ENCODE data around the gene DDHD1. TPM values are rescaled to one million over a fixed set of nuclear protein-coding genes. Genes with fewer than 3 reads are reported as not detected.
"Not testable (repeated sequence)": the region's sequence is repeated elsewhere in the genome, so short reads cannot be mapped to it uniquely, and the experiment has no call there.

DDHD1 gene
- total RNA-seq, 1 donor from 2014 or later = 5.3 TPM

- no peak for TF ChIP-seq CTCF (IDR thresholded peaks at IDR 0.05; ENCODE audit: insufficient read depth, low read length, severe bottlenecking)
- no peak for FAIRE-seq
- Histone ChIP-seq H3K4me3 (ENCODE audit: low read depth, low read length) (no peak overlapping the region), H3K27me3 (ENCODE audit: control insufficient read depth, insufficient read depth, low read length) (no peaks in the 10 kb centered on the region), H3K36me3 (ENCODE audit: control insufficient read depth, insufficient read depth, low read length) (no peaks in the 10 kb centered on the region)
- no peak for DNase-seq (ENCODE audit: low read depth)
Measured at GRCh38 chr14:53108292-53109104, 44.6 kb downstream of the DDHD1 start.

GRCh38 chr14:53106768-53107167 is 46.4 kb downstream of the DDHD1 start:
- FAIRE-seq = no peak
- no peak for DNase-seq (ENCODE audit: low read depth)
- H3K4me3 ChIP-seq (ENCODE audit: low read depth, low read length) = no peak overlapping the region
- no peaks in the 10 kb centered on the region for H3K27me3 ChIP-seq (ENCODE audit: control insufficient read depth, insufficient read depth, low read length)
- no peaks in the 10 kb centered on the region for H3K36me3 ChIP-seq (ENCODE audit: control insufficient read depth, insufficient read depth, low read length)
- no peak for TF ChIP-seq CTCF (IDR thresholded peaks at IDR 0.05; ENCODE audit: insufficient read depth, low read length, severe bottlenecking)

- no peaks in the 10 kb centered on the region for H3K36me3 ChIP-seq (ENCODE audit: control insufficient read depth, insufficient read depth, low read length)
- H3K4me3 ChIP-seq (ENCODE audit: low read depth, low read length) = no peak overlapping the region
- no peak for DNase-seq (ENCODE audit: low read depth)
- no peaks in the 10 kb centered on the region for H3K27me3 ChIP-seq (ENCODE audit: control insufficient read depth, insufficient read depth, low read length)
- TF ChIP-seq CTCF (IDR thresholded peaks at IDR 0.05; ENCODE audit: insufficient read depth, low read length, severe bottlenecking) = no peak
- no peak for FAIRE-seq
Measured at GRCh38 chr14:53103636-53104340, 49.3 kb downstream of the DDHD1 start.

- no peak overlapping the region for H3K4me3 ChIP-seq (ENCODE audit: low read depth, low read length)
- DNase-seq (ENCODE audit: low read depth) (no peak), FAIRE-seq (no peak)
- no peak for TF ChIP-seq CTCF (IDR thresholded peaks at IDR 0.05; ENCODE audit: insufficient read depth, low read length, severe bottlenecking)
- no peaks in the 10 kb centered on the region for H3K27me3 ChIP-seq (ENCODE audit: control insufficient read depth, insufficient read depth, low read length)
- H3K36me3 ChIP-seq (ENCODE audit: control insufficient read depth, insufficient read depth, low read length) = no peaks in the 10 kb centered on the region
Measured at GRCh38 chr14:53093206-53093605, 59.9 kb downstream of the DDHD1 start.

GRCh38 chr14:53090853-53091252 is 62.3 kb downstream of the DDHD1 start:
- DNase-seq (ENCODE audit: low read depth) = no peak
- no peak for FAIRE-seq

GRCh38 chr14:53084954-53085353 is 68.2 kb downstream of the DDHD1 start:
- not testable (repeated sequence) for H3K4me3 ChIP-seq (ENCODE audit: low read depth, low read length); H3K36me3 ChIP-seq (ENCODE audit: control insufficient read depth, insufficient read depth, low read length); FAIRE-seq; H3K27me3 ChIP-seq (ENCODE audit: control insufficient read depth, insufficient read depth, low read length); DNase-seq (ENCODE audit: low read depth)

More at GRCh38 chr14:53090853-53091252, 62.3 kb downstream of the DDHD1 start:
- Histone ChIP-seq H3K36me3 (ENCODE audit: control insufficient read depth, insufficient read depth, low read length) (no peaks in the 10 kb centered on the region), H3K27me3 (ENCODE audit: control insufficient read depth, insufficient read depth, low read length) (no peaks in the 10 kb centered on the region), H3K4me3 (ENCODE audit: low read depth, low read length) (no peak overlapping the region)
- no peak for TF ChIP-seq CTCF (IDR thresholded peaks at IDR 0.05; ENCODE audit: insufficient read depth, low read length, severe bottlenecking)
